PFSK-1 (cell line): ENCODE measurements around the gene RBM20.

Experiments used
- FOXP2 ChIP-seq: optimal IDR thresholded peaks from 2 replicates; pipeline ENCODE3; 2011; ENCODE audit warnings: borderline replicate concordance, control low read depth, inconsistent platforms; ENCODE audit not compliant: insufficient read depth; ENCODE audit errors: extremely low read length, extremely low read depth
- POLR2AphosphoS5 ChIP-seq: IDR thresholded peaks from 2 replicates; pipeline ENCODE4 v1.6.1; 2012; ENCODE audit warnings: low read depth, mild to moderate bottlenecking, control low read depth, low read length, moderate library complexity
- SIN3A ChIP-seq: IDR thresholded peaks from 2 replicates; pipeline ENCODE4 v1.6.1; 2012; ENCODE audit warnings: mild to moderate bottlenecking, low read length, moderate library complexity, borderline replicate concordance; ENCODE audit not compliant: insufficient read depth
- TAF1 ChIP-seq: IDR thresholded peaks from 2 replicates; pipeline ENCODE4 v1.6.1; 2012; ENCODE audit warnings: low read length, control low read depth, borderline replicate concordance; ENCODE audit not compliant: insufficient read depth
- TF ChIP-seq, protein P1 (sequence below), 2 experiments: IDR thresholded peaks; 2 replicates each; pipeline versions ENCODE4 v1.6.1 to v1.8.0; 2011 to 2012; ENCODE audit warnings: low read depth in 2 of 2, low read length in 2 of 2, control low read depth in 1 of 2, inconsistent platforms in 1 of 2, mild to moderate bottlenecking in 1 of 2, moderate library complexity in 1 of 2; ENCODE audit not compliant: insufficient read depth in 1 of 2

DNA sequence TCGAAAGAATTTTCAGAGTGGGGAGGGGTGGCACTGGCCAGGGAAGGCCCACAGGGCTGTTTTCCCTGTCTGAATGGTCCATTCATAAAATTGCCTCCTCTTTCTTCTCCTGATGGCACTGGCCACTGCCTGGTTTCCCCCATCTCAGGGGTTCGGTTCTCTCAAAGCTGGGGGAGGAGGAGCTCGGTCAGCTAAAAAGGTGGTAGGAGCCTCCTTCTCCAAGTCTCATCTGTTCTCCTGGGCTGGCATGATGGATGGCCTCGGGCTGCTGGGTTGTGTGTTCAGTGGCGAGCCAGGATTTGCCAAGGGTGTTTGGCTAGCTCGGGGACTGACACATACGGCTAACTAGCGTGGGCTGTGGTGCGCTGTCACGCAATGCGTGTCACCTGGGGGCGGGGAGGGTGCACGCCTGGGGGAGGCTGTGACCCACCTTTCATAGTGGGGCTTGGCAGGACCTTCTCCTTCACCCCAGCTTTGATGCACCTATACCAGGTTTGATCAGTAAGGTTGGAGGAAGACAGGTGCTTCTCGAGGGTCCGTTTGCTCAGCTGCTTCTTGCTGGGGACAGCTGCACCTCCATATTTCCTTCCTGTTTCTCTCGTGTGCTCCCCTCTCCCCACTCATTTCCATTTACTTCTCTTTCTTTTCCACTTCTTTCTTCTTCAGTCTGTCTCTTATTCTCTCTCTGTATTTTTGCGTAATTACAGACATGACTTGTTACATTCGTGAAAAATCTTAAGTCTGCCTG is 36.3 kb downstream of the RBM20 start:
- TF ChIP-seq SIN3A (no peak), POLR2AphosphoS5 (no peak), TAF1 (no peak), FOXP2 (no peak)
- TF ChIP-seq, protein P1, sequence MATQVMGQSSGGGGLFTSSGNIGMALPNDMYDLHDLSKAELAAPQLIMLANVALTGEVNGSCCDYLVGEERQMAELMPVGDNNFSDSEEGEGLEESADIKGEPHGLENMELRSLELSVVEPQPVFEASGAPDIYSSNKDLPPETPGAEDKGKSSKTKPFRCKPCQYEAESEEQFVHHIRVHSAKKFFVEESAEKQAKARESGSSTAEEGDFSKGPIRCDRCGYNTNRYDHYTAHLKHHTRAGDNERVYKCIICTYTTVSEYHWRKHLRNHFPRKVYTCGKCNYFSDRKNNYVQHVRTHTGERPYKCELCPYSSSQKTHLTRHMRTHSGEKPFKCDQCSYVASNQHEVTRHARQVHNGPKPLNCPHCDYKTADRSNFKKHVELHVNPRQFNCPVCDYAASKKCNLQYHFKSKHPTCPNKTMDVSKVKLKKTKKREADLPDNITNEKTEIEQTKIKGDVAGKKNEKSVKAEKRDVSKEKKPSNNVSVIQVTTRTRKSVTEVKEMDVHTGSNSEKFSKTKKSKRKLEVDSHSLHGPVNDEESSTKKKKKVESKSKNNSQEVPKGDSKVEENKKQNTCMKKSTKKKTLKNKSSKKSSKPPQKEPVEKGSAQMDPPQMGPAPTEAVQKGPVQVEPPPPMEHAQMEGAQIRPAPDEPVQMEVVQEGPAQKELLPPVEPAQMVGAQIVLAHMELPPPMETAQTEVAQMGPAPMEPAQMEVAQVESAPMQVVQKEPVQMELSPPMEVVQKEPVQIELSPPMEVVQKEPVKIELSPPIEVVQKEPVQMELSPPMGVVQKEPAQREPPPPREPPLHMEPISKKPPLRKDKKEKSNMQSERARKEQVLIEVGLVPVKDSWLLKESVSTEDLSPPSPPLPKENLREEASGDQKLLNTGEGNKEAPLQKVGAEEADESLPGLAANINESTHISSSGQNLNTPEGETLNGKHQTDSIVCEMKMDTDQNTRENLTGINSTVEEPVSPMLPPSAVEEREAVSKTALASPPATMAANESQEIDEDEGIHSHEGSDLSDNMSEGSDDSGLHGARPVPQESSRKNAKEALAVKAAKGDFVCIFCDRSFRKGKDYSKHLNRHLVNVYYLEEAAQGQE (IDR thresholded peaks at IDR 0.05; ENCODE audit: insufficient read depth in 1 of 2, low read depth in 2 of 2, low read length in 2 of 2): no peak
